Inflammatory macrophage (primary cell): ENCODE data around the gene ELK4.

Source experiments
- DNase-seq, 2 donors: peaks; one replicate each; pipeline ENCODE4 v3.0.0-alpha.2; 2020 to 2022

The ELK4 gene

GRCh38 chr1:205595435-205595834 is 36.4 kb downstream of the ELK4 start:
- no peak for DNase-seq

DNA sequence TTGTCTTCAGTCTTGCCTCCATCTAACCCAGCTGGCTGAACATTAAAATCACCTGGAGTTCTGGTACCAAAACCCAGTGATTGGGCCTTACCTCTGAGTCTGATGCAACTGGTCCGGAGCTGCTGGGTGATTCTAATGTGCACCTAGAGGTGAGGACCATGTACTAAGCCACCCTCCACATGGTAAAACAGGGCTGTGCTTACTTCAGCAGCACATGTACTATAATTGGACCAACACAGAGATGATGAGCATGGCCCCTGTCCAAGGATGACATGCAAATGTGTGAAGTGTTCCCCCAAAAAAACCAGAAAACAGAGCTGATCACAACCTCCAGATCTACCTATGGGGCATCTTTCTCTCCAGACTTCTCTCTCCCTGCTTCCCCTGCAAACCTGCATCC is 37.0 kb downstream of the ELK4 start:
- no peak for DNase-seq

GRCh38 chr1:205593967-205594366 is 37.8 kb downstream of the ELK4 start:
- DNase-seq, result no peak

- no peak for DNase-seq
These were observed 38.3 kb downstream of the ELK4 start for GRCh38 chr1:205593532-205593931.

GRCh38 chr1:205592443-205593003 is 39.3 kb downstream of the ELK4 start:
- DNase-seq, result no peak

DNA sequence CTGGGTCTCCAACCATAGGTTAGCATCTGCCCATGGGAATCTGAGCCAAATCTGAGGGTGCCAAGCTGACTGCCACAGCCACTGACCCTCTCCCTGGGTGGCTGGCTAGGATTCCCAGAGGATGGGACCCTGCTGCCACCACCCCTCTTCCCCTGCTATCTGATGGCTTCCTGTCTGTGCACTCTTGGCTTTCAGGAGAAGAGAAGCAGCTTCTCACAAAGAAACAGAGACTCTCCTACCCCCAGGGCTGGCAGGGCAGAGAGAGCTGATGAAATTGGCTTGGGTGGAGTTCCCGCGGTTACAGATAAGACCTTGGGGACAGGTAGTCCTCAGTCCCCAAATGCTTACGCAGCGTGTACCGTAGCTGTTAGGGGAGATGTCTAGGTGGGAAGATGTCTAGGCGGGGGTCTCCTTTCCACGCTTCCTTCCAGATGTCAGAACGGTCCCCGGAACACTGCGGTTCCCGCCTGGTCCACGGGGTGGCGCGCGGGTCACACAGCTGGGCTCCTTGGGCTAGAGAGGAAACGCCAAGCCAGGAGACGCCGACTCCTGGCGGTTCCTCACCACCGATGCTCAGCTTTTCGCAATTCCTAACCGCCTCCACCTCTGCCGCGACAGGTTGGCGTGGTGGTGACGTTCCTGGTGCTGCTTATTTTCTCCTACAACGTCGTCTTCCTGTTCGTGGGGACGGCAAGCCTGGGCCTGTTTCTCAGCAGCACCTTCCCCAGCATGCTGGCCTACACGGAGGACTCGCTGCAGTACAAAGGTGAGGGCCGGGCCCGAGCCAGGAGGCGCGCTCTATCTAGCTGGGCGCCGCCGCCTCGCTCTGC is 40.1 kb downstream of the ELK4 start:
- DNase-seq, result peak; percentile 89 to 92

GRCh38 chr1:205590777-205591513 is 40.9 kb downstream of the ELK4 start:
- DNase-seq, result peak in 1 of 2 donors; percentile 33

- DNase-seq, result no peak
These were observed 41.4 kb downstream of the ELK4 start for GRCh38 chr1:205590457-205590768.

DNA sequence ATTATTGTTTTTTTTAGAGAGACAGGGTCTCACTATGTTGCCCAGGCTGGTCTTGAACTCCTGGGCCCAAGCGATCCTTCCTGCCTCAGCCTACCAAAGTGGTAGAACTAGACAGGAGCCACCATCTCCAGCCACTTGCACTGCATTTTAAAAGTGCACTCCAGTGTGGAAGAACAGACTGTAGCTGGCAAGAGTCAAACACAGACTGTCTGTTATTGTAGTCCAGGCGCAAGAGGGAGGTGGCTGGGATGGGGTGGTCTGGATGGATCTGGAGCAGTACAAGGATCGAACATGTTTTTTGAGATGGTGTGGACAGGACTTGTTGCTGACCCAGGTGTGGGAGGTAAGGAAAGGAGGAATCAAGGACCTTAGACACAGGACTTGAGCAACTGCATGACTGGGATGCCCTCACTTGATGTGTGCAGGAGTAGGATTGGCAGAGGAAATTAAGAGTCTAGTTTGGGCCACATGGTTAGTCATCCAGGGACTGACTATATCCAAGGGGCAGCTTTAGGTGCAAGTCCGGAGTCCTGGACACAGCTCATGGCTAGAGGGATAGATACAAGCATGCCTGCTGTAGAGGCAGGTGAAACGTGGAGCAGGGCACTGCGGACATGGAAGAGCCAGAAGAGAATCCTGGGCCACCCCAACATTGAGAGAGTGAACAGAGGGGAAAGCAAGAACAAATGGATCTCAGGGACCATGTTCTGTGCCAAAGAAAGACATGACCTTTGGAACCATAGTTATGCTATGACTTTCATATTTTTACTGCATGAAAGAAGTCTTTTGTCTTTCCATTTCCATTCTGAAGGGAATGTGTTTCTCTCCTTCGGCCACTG is 42.0 kb downstream of the ELK4 start:
- no peak for DNase-seq

GRCh38 chr1:205589046-205589445 is 42.8 kb downstream of the ELK4 start:
- no peak for DNase-seq

- peak; percentile 39 to 65 for DNase-seq
These were observed 43.2 kb downstream of the ELK4 start for GRCh38 chr1:205588636-205589035.

GRCh38 chr1:205587581-205587980 is 44.2 kb downstream of the ELK4 start:
- peak; percentile 19 to 57 for DNase-seq

DNA sequence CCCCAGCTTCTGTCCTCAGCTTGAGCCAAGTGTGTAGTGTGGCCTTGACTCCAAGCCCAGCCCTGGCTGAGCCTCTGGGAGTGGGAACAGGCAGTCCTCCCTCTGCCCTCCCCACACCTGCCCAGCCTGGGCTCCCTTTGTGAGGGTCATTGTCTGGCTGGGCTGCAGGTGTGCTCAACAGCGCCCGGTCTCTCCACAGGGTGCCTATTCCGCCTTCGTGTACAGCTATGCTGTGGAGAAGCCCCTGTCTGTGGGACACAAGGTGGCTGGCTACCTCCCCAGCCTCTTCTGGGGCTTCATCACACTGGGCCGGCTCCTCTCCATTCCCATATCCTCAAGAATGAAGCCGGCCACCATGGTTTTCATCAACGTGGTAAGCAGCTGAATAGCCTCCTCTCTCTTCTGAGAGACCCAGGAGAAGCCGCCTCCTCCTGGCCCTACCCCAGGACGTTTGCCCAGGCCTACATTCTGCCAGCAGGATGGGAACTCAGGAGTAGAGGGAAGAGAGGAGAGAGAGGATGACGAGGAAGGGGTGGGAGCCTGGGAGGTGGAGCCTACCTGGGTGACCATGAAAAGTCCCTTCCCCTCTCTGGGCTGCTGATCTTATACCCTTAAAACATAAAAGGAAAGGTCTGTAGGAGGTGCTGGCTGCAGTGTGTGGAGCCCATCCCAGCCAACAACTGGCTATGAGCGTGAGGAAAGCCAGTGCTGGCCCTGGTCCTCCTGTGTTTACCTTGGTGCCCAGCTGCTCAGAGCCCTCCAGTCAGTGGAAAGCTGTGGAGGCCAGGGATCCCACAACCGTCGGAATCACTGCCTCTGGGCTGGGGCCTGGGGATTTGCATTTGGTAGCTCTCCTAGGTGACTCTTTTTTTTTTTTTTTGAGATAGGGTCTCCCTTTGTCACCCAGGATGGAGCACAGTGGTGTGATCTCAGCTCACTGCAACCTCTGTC is 45.7 kb downstream of the ELK4 start:
- DNase-seq, result no peak

- DNase-seq, result no peak
These were observed 46.5 kb downstream of the ELK4 start for GRCh38 chr1:205585169-205585834.

GRCh38 chr1:205584732-205585131 is 47.1 kb downstream of the ELK4 start:
- no peak for DNase-seq

- no peak for DNase-seq
These were observed 48.2 kb downstream of the ELK4 start for GRCh38 chr1:205583461-205584130.

- no peak for DNase-seq
These were observed 49.1 kb downstream of the ELK4 start for GRCh38 chr1:205582471-205583291.

DNA sequence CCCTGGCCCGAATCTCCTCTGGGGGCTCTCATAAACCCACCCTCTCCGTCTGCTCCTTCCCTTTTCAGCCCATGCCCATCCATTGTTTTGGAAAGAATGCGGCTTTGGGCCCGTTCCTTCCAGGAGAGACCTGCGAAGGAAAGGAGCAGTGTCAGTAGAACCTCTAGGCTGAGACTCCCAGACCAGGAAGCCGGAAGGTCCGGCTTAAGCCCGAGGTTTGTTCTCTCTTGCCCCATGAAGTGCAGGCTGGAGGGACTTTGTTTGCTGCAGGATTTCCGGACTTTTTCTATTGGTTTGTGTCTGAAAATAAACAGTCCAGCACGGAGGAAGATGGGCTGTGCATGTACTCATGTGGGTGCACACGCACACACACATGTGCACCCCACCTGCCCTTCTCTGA is 49.8 kb downstream of the ELK4 start:
- DNase-seq, result no peak

- DNase-seq, result no peak
These were observed 50.4 kb downstream of the ELK4 start for GRCh38 chr1:205581321-205581980.
